ENCODE results near the gene FAR1. TPM values are rescaled to one million over a fixed set of nuclear protein-coding genes. Genes with fewer than 3 reads are reported as not detected.

Gene FAR1
- total RNA-seq, 8 experiments from 2014 or later = 16.3 to 61.7 (median 38.3) TPM

- no peaks in the 10 kb centered on the region for H3K4me1 ChIP-seq (replicated peaks in 1 of 2)
- ATAC-seq (replicated peaks in 6 of 8) = no peak
- WGBS, 10 experiments = 50 to 100% (median 93%) methylated on average over 1 to 4 of the region's 4 CpGs; no CpG with 5 or more reads in 1 of the 10 experiments
- in situ Hi-C loops (cut with MboI; ENCODE audit: low pct_unique_long_range_greater_than_20kb in 2 of 9, low sequenced_read_pairs in 9 of 9, unreplicated experiment in 9 of 9) = no loop called here
- H3K27ac ChIP-seq = no peak overlapping the region
- H3K4me3 ChIP-seq = no peak overlapping the region
Measured at GRCh38 chr11:13680501-13681264, 12.2 kb downstream of the FAR1 start.

DNA sequence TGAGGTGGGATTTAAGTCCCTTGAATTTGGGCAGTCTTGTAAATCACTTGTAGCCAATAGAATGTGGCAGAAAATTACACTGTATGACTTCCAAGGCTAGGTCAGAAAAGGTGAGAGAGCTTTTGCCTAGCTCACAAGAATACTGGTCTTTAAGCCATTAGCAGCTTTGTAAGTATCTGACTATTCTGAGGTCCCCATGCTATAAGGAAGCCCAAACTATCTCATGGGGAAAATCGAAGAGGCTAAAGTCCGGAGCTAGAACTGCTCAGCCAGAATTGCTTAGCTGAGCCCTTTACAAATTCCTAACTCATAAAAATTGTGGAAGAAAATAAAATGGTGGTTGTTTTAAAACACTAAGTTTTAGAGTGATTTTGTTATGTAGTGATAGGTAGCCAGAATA, 13.0 kb downstream of the FAR1 start:
- Histone ChIP-seq H3K4me3 (no peak overlapping the region), H3K27ac (no peak overlapping the region), H3K4me1 (replicated peaks in 1 of 2) (no peaks in the 10 kb centered on the region)
- 80 to 100% (median 100%) methylated on average over 1 to 2 of the region's 2 CpGs; no CpG with 5 or more reads in 1 of the 10 experiments for WGBS, 10 experiments
- in situ Hi-C loops (cut with MboI; ENCODE audit: low pct_unique_long_range_greater_than_20kb in 2 of 9, low sequenced_read_pairs in 9 of 9, unreplicated experiment in 9 of 9) = no loop called here
- no peak for ATAC-seq (replicated peaks in 6 of 8)

DNA sequence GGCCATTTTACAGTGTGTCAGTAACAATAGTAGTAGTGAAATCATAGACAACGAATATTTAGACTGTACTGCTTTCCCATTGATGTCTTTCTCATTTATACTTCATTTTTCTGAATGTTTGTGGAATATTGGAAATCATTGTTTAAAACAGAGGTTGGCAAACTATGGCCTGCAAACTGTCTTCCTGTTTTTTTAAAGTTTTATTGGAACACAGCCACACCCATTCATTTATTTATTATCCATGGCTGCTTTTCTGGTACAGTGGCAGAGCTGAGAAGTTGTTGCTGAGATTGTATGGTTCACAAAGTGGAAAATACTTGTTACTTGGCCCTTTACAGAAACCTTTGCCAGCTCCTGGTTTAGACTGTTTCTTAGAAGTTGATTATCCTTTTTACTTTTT, 13.7 kb downstream of the FAR1 start:
- in situ Hi-C loops (cut with MboI; ENCODE audit: low pct_unique_long_range_greater_than_20kb in 2 of 9, low sequenced_read_pairs in 9 of 9, unreplicated experiment in 9 of 9) = no loop called here
- WGBS, 10 experiments = 83 to 100% (median 96%) methylated on average over 1 of the region's 1 CpG; no CpG with 5 or more reads in 4 of the 10 experiments
- no peak for ATAC-seq (replicated peaks in 6 of 8)

DNA sequence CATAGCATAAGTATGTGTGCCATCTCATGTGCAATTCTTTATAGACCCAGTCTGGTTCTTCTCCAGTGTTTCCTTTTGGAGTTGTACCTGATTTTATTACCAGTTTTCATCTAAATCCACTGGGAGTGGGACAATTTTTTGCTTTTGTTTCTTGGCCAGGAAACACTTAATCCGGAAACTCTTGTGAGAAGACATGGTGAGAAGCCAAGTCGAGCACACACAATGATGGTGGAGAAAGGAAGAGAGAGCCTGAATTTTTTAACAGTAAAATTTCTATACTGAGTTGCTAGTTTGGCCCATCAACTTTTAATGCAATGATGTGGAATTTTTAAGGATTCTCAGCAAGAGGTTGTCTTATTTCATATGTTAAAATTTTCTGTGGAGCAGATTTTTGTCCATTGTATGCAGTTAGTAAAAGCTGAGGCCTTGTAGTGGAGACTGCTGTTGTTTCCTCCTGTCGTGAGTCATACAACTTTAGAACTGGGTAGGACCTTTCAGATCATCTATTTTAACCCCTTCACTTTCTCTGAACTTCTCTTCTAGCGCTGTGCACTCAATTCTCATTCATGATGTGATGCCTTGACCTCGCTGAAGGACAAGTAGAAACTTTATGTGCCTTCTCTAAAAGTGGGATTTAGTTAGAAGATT, 17.1 kb downstream of the FAR1 start:
- in situ Hi-C loops (cut with MboI; ENCODE audit: low pct_unique_long_range_greater_than_20kb in 2 of 9, low sequenced_read_pairs in 9 of 9, unreplicated experiment in 9 of 9) = no loop called here
- no peak overlapping the region for H3K4me3 ChIP-seq
- H3K4me1 ChIP-seq (replicated peaks in 1 of 2) = no peaks in the 10 kb centered on the region
- WGBS, 10 experiments = 0 to 100% (median 75%) methylated on average over 1 to 5 of the region's 5 CpGs
- H3K27ac ChIP-seq = no peak overlapping the region
- ATAC-seq (replicated peaks in 6 of 8) = no peak

More for the DNA sequence above, 13.7 kb downstream of the FAR1 start:
- Histone ChIP-seq H3K4me1 (replicated peaks in 1 of 2) (no peaks in the 10 kb centered on the region), H3K27ac (no peak overlapping the region), H3K4me3 (no peak overlapping the region)

- Histone ChIP-seq H3K4me3 (no peak overlapping the region), H3K4me1 (replicated peaks in 1 of 2) (no peaks in the 10 kb centered on the region), H3K27ac (no peak overlapping the region)
- no peak for ATAC-seq (replicated peaks in 6 of 8)
- 88 to 100% (median 100%) methylated on average over 1 of the region's 1 CpG; no CpG with 5 or more reads in 4 of the 10 experiments for WGBS, 10 experiments
- in situ Hi-C loops (cut with MboI; ENCODE audit: low pct_unique_long_range_greater_than_20kb in 2 of 9, low sequenced_read_pairs in 9 of 9, unreplicated experiment in 9 of 9) = no loop called here
Measured at GRCh38 chr11:13686776-13687175, 18.3 kb downstream of the FAR1 start.

DNA sequence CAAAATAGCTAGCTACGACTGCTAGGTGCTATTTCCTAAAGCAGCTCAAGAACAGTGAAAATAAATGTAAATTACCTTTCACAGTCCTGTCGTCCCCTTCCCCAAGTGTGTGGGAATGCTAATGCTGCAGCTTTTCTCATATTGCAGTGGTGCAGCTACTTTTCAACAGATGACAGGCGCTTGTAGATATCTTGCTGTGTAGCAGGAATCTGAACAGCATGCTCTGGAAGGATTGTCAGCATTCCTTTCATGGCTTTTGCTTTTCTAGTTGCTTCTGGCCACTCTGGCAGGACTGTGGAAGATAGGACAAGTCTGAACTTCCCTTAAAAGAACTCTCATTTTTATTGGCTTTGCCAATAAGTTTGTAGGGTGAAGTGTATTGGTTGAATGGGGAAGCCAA, 18.8 kb downstream of the FAR1 start:
- ATAC-seq (replicated peaks in 6 of 8) = no peak
- Histone ChIP-seq H3K4me3 (no peak overlapping the region), H3K27ac (no peak overlapping the region), H3K4me1 (replicated peaks in 1 of 2) (no peaks in the 10 kb centered on the region)
- in situ Hi-C loops (cut with MboI; ENCODE audit: low pct_unique_long_range_greater_than_20kb in 2 of 9, low sequenced_read_pairs in 9 of 9, unreplicated experiment in 9 of 9) = no loop called here
- 80 to 100% (median 90%) methylated on average over 1 to 3 of the region's 3 CpGs; no CpG with 5 or more reads in 2 of the 10 experiments for WGBS, 10 experiments

DNA sequence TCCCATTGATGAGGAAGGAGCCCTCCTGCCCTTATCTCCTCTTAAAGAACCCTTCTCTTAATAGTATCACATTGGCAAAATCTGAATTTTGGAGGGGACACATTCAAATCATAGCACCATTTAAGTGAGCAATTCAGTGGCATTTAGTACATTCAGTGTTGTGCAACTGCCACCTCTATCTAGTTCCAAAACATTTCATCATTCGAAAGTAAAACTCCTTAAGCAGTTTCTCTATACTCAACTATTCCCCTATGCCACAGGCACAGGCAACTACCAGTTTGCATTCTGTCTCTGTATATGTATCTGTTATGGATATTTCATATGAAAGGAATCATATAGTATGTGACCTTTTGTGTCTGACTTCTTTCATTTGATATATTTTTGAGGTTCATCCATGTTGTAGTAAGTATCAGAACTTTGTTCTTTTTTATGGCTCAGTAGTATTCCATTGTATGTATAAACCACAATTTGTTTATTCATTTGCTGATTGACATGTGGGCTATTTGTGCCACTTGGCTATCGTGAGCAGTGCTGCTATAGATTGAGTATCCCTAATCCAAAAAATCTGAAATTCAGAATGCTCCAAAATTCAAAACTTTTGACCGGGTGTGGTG, 22.9 kb downstream of the FAR1 start:
- H3K4me3 ChIP-seq = no peak overlapping the region
- 63 to 100% (median 94%) methylated on average over 1 to 3 of the region's 3 CpGs; no CpG with 5 or more reads in 1 of the 10 experiments for WGBS, 10 experiments
- H3K27ac ChIP-seq = no peak overlapping the region
- no peaks in the 10 kb centered on the region for H3K4me1 ChIP-seq (replicated peaks in 1 of 2)
- ATAC-seq (replicated peaks in 6 of 8) = no peak
- in situ Hi-C loops (cut with MboI; ENCODE audit: low pct_unique_long_range_greater_than_20kb in 2 of 9, low sequenced_read_pairs in 9 of 9, unreplicated experiment in 9 of 9) = no loop called here

DNA sequence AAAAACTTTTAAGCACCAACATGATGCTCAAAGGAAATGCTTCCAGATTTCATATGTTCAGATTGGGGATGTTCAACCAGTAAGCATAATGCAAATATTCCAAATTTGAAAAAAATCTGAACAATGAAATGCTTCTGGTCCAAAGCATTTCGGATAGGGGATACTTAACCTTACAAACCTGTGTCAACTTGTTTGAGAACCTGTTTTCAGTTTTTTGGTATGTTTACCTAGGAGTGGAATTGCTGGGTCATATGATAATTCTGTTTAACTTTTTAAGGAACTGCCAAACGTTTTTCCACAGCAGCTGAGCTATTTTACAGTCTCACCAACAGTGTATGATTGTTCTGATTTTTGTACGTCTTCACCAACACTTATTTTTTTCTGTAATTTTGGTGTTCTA, 23.7 kb downstream of the FAR1 start:
- Histone ChIP-seq H3K4me1 (replicated peaks in 1 of 2) (no peaks in the 10 kb centered on the region), H3K27ac (no peak overlapping the region), H3K4me3 (no peak overlapping the region)
- in situ Hi-C loops (cut with MboI; ENCODE audit: low pct_unique_long_range_greater_than_20kb in 2 of 9, low sequenced_read_pairs in 9 of 9, unreplicated experiment in 9 of 9) = no loop called here
- WGBS, 10 experiments = 45 to 89% (median 73%) methylated on average over 1 to 3 of the region's 3 CpGs; no CpG with 5 or more reads in 1 of the 10 experiments
- ATAC-seq (replicated peaks in 6 of 8) = no peak

DNA sequence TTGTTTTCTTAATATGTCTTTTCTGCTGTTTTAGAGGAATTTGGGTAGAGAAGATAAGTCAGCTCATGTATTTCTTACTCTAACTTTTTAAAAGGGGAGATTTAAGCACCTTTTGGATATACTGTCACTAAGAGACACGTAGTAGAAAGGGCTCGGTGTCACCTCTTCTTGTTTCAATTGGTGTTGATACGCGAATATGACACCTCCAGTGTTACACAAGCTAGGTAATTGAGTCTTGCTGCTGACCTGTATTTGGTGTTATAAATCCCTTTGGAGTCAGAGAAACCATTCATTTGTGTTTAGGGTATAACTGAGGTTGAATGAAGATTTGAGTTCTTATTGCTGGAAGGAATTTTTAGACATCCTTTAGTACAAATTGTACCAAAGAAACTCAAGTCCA, 25.6 kb downstream of the FAR1 start:
- ATAC-seq (replicated peaks in 6 of 8) = no peak
- Histone ChIP-seq H3K27ac (no peak overlapping the region), H3K4me1 (replicated peaks in 1 of 2) (no peaks in the 10 kb centered on the region), H3K4me3 (no peak overlapping the region)
- WGBS, 10 experiments = 80 to 100% (median 98%) methylated on average over 1 to 4 of the region's 4 CpGs
- in situ Hi-C loops (cut with MboI; ENCODE audit: low pct_unique_long_range_greater_than_20kb in 2 of 9, low sequenced_read_pairs in 9 of 9, unreplicated experiment in 9 of 9) = no loop called here

DNA sequence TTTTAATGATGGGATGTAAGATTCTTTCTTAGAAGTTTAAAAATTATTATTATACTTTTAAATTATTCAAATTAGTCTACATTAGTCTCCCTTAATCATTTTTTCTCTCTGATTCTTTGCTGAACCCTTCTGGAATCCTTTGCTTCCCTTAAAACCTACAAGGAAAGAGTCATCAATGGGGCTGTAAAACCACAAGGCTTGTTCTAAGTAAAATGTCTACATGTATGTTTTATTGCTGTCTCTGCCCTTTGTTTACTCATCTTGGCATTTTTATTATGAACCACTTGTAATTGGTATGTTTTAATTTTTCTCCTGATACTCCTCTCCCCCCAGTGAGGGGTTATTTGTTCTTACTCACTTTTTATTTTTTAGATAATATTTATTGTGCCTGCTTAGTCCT, 27.4 kb downstream of the FAR1 start:
- Histone ChIP-seq H3K4me3 (no peak overlapping the region), H3K4me1 (replicated peaks in 1 of 2) (no peaks in the 10 kb centered on the region), H3K27ac (no peak overlapping the region)
- ATAC-seq (replicated peaks in 6 of 8) = no peak
- in situ Hi-C loops (cut with MboI; ENCODE audit: low pct_unique_long_range_greater_than_20kb in 2 of 9, low sequenced_read_pairs in 9 of 9, unreplicated experiment in 9 of 9) = no loop called here

- Histone ChIP-seq H3K27ac (no peak overlapping the region), H3K4me3 (no peak overlapping the region), H3K4me1 (replicated peaks in 1 of 2) (no peaks in the 10 kb centered on the region)
- in situ Hi-C loops (cut with MboI; ENCODE audit: low pct_unique_long_range_greater_than_20kb in 2 of 9, low sequenced_read_pairs in 9 of 9, unreplicated experiment in 9 of 9) = no loop called here
- 71 to 100% (median 100%) methylated on average over 1 of the region's 1 CpG; no CpG with 5 or more reads in 1 of the 10 experiments for WGBS, 10 experiments
- ATAC-seq (replicated peaks in 6 of 8) = no peak
Measured at GRCh38 chr11:13697710-13698109, 29.2 kb downstream of the FAR1 start.

DNA sequence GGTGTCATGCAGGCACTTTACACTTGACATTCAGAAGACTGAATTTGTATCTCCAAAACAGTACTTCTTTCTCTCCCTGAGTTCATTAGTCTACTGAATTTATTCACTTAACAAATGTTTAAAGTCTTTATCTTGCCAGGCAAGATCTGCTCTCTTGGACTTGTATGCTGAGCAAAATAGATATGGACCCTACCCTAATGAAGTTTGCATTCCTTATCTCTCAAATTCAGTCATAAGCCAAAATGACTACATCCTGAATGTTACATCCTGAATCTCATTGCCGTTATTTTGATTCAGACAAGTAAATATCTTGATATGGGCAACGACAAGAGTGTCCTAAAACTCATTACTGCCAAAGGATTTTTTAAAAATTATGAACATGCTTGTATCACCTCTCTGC, 29.7 kb downstream of the FAR1 start:
- no peaks in the 10 kb centered on the region for H3K4me1 ChIP-seq (replicated peaks in 1 of 2)
- in situ Hi-C loops (cut with MboI; ENCODE audit: low pct_unique_long_range_greater_than_20kb in 2 of 9, low sequenced_read_pairs in 9 of 9, unreplicated experiment in 9 of 9) = no loop called here
- H3K27ac ChIP-seq = no peak overlapping the region
- no peak overlapping the region for H3K4me3 ChIP-seq
- 68 to 100% (median 96%) methylated on average over 1 to 2 of the region's 2 CpGs for WGBS, 10 experiments
- no peak for ATAC-seq (replicated peaks in 6 of 8)

DNA sequence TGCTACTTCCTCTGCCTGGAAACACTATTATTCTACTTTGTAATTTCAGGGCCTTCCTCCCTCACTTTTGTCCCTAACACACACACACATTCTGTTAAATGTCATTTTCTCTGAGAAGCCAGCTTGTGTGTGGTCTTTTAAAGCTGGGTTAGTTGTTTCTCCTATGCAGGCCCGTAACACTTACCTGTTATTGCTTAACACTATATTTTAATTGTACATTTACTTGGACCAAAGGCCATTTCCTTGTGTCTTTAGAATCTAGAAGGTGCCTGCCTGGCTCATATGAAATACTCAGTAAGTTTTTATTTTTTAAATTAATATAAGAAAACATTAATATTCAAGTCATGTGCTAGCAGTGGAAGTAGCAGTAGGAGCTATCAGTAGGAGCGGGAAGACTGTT, 30.6 kb downstream of the FAR1 start:
- 96 to 100% (median 100%) methylated on average over 1 to 2 of the region's 2 CpGs; no CpG with 5 or more reads in 2 of the 10 experiments for WGBS, 10 experiments
- H3K4me1 ChIP-seq (replicated peaks in 1 of 2) = no peaks in the 10 kb centered on the region
- in situ Hi-C loops (cut with MboI; ENCODE audit: low pct_unique_long_range_greater_than_20kb in 2 of 9, low sequenced_read_pairs in 9 of 9, unreplicated experiment in 9 of 9) = no loop called here
- H3K27ac ChIP-seq = no peak overlapping the region
- no peak overlapping the region for H3K4me3 ChIP-seq
- ATAC-seq (replicated peaks in 6 of 8) = no peak
